RWPE1 (cell line): ENCODE measurements around the gene CCDC136.

Experiments used
- CTCF ChIA-PET: fragments of 350-600 bp; sonication (Branson Sonifier 250); formaldehyde crosslinking; extraction: SDS; loops from one replicate; lab custom pipeline; 2021; lab: Yijun Ruan, JAX
- POLR2A ChIA-PET: fragments of 400-600 bp; formaldehyde crosslinking; extraction: SDS; loops from one replicate; lab custom pipeline; 2020; ENCODE audit warnings: antibody characterized with exemption; ENCODE audit not compliant: low non-redundant PET; lab: Yijun Ruan, JAX
- DNase-seq: peaks from one replicate; pipeline ENCODE4 v3.0.0; 2012; ENCODE audit warnings: low spot score
- H3K27ac ChIP-seq: fragments of 450-650 bp; 2 replicates; pipeline ENCODE4 v1.5.1; 2017
- TF ChIP-seq, protein P1 (sequence below): fragments of 450-650 bp; conservative IDR thresholded peaks from 2 replicates; pipeline ENCODE4 v1.5.1; 2017; ENCODE audit warnings: low read depth, mild to moderate bottlenecking

CCDC136 gene

DNA sequence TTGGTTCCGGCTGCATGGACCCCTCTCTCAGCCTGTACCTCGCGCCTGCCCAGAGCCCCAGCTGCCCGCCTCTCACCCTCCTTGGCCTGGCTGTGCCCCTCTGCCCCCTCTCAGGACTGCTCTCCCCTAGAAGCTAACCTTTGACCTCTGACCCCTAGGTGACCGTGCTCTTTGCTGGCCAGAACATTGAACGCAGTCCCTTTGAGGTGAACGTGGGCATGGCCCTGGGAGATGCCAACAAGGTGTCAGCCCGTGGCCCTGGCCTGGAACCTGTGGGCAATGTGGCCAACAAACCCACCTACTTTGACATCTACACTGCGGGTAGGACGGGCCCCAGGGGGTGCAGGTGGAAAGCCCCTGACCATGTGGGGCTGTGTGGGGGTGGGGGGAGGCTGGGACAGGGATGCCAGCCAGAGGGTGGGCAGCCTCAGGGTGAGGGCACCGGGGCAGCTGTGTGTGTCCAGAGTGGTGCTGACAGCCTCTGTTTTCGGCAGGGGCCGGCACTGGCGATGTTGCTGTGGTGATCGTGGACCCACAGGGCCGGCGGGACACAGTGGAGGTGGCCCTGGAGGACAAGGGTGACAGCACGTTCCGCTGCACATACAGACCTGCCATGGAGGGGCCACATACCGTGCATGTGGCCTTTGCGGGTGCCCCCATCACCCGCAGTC, 46.5 kb downstream of the CCDC136 start:
- POLR2A ChIA-PET = no interaction called here
- TF ChIP-seq, protein P1, sequence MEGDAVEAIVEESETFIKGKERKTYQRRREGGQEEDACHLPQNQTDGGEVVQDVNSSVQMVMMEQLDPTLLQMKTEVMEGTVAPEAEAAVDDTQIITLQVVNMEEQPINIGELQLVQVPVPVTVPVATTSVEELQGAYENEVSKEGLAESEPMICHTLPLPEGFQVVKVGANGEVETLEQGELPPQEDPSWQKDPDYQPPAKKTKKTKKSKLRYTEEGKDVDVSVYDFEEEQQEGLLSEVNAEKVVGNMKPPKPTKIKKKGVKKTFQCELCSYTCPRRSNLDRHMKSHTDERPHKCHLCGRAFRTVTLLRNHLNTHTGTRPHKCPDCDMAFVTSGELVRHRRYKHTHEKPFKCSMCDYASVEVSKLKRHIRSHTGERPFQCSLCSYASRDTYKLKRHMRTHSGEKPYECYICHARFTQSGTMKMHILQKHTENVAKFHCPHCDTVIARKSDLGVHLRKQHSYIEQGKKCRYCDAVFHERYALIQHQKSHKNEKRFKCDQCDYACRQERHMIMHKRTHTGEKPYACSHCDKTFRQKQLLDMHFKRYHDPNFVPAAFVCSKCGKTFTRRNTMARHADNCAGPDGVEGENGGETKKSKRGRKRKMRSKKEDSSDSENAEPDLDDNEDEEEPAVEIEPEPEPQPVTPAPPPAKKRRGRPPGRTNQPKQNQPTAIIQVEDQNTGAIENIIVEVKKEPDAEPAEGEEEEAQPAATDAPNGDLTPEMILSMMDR = no peak
- H3K27ac ChIP-seq = no peak overlapping the region
- DNase-seq = no peak
- CTCF ChIA-PET = no interaction called here

DNA sequence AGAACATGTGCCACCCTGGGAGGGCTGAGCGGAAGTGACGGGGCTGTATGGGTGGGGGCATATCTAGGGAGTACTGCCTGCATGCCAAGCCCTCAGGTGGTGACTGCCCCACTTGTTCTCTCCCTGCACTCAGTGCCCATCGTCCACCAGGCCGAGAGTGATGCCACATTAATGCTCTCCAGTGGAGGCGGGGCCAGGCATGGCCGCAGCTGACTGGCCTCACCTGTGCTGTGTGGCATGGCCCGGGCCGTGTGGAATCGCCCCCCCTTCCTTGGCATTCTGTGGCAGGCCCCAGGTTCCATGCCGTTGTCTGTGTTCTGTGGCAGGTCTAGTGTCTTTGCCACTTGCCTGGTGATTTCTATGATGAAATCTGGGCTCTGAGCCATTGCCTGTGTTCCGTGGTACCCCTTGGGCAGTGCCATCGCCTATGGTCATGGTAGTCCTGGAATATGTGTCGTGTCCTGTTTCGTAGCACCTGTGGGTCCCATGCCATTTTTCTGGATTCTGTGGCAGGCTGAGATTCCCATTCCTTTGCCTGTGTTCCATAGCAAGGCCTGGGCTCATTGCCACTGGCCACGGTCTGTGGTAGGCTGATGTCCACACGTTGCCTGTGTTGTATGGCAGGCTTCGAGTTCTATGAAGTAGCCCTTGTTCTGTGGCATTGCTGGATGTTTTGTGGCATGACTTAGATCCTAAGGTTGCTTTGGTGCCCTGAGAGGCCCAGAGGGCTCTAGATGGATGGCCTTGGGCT, 47.4 kb downstream of the CCDC136 start:
- CTCF ChIA-PET = no interaction called here
- no peak overlapping the region for H3K27ac ChIP-seq
- POLR2A ChIA-PET = no interaction called here
- TF ChIP-seq, protein P1 = no peak
- no peak for DNase-seq

DNA sequence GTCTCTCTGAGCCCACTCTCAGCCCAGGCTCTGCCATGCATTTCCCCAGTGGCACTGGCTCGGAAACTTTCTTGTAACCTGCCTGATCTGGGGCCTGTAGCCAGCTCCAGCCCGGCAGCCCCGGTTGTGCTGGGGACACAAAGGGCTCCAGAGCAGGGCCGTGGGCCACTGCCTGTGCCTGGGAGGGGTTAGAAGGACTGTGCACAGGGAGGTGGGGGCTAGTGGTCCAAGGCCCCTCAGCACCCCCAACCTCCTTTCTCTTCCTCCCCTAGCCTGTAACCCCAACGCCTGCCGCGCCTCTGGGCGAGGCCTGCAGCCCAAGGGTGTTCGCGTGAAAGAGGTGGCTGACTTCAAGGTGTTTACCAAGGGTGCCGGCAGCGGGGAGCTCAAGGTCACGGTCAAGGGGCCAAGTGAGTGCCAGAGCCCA, 48.0 kb downstream of the CCDC136 start:
- ChIA-PET CTCF (no interaction called here), POLR2A (no interaction called here)
- TF ChIP-seq, protein P1 = no peak
- H3K27ac ChIP-seq = no peak overlapping the region
- DNase-seq = no peak

DNA sequence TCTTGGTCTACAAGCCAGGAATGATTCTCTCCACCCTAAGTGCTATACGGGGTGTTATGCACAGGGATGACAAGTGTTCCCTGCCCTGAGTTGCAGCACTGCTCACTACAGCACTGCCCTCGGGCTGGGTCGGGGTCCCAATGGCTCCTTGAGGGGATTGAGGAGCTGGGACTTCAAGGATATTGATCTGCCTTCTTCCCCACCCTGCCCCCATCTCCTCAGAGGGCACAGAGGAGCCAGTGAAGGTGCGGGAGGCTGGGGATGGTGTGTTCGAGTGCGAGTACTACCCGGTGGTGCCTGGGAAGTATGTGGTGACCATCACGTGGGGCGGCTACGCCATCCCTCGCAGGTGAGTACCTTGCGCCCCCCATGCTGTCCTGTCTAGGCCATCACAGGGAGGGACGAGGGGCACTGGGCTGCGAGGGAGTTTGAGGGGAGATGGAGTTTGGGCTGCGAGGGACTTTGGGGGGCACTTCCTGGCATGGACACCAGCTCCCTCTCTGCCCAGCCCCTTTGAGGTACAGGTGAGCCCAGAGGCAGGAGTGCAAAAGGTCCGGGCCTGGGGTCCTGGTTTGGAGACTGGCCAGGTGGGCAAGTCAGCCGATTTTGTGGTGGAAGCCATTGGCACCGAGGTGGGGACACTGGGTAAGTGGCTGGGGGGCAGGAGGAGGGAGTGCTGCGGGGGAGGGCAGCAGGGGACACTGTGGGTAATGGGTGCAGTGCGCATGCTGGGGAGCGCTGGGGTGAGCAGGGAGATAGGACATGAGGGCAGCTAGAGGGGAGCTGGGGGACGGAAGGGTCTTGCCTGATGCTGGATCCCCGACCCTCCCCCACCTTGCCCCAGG, 48.8 kb downstream of the CCDC136 start:
- no peak for DNase-seq
- H3K27ac ChIP-seq = no peak overlapping the region
- ChIA-PET POLR2A (no interaction called here), CTCF (interaction anchor here (1.0 kb wide), 1 partner anchor 43 kb away, joined by 4 read pairs; no protein-coding TSS in a partner anchor)
- TF ChIP-seq, protein P1 = no peak

DNA sequence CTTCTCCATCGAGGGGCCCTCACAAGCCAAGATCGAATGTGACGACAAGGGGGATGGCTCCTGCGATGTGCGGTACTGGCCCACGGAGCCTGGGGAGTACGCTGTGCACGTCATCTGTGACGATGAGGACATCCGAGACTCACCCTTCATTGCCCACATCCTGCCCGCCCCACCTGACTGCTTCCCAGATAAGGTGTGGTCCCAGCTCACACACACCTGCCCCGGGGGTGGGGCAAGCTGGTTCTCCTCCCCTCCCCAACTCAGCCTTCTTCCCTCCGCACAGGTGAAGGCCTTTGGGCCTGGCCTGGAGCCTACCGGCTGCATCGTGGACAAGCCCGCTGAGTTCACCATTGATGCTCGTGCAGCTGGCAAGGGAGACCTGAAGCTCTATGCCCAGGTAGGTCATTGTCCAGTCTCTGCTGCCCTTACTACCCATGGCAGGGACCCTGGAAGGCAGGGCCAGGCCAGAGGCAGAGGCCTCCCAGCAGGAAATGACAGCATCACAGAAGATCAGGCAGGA, 49.5 kb downstream of the CCDC136 start:
- CTCF ChIA-PET = interaction anchor here (1.0 kb wide), 1 partner anchor 43 kb away, joined by 4 read pairs; no protein-coding TSS in a partner anchor
- DNase-seq = no peak

More for the DNA sequence above, 49.5 kb downstream of the CCDC136 start:
- POLR2A ChIA-PET = no interaction called here
- H3K27ac ChIP-seq = no peak overlapping the region
- TF ChIP-seq, protein P1 = no peak
